Liver (tissue), 3 donors: Measurements from ENCODE around the gene CCDC93.

Experiments used
- EGR1 ChIP-seq, 2 donors: IDR thresholded peaks; 2 replicates each; pipeline ENCODE4 v1.6.1; 2016 to 2018; ENCODE audit warnings: antibody characterized with exemption in 2 of 2, low read depth in 2 of 2
- HNF4A ChIP-seq, 2 donors: conservative IDR thresholded peaks; 2 replicates each; pipeline ENCODE4 v1.6.1; 2016; ENCODE audit warnings: antibody characterized with exemption in 2 of 2, mild to moderate bottlenecking in 2 of 2
- RAD21 ChIP-seq, 2 donors: IDR thresholded peaks; 2 replicates each; pipeline ENCODE4 v1.6.1; 2016; ENCODE audit warnings: antibody characterized with exemption in 2 of 2, mild to moderate bottlenecking in 2 of 2
- SP1 ChIP-seq: IDR thresholded peaks from 2 replicates; pipeline ENCODE4 v1.6.1; 2018; ENCODE audit warnings: antibody characterized with exemption, mild to moderate bottlenecking
- YY1 ChIP-seq: IDR thresholded peaks from 2 replicates; pipeline ENCODE4 v1.6.1; 2016; ENCODE audit warnings: antibody characterized with exemption, mild to moderate bottlenecking
- TF ChIP-seq, protein P1 (sequence below): IDR thresholded peaks from 2 replicates; pipeline ENCODE4 v1.6.1; 2016; ENCODE audit warnings: antibody characterized with exemption, mild to moderate bottlenecking
- TF ChIP-seq, protein P2 (sequence below): fragments of 150-350 bp; IDR thresholded peaks from 2 replicates; pipeline ENCODE4 v1.5.1; 2017; ENCODE audit warnings: improper control_type of control experiment, low read depth, low read length; ENCODE audit not compliant: missing input control
- TF ChIP-seq, protein P3 (sequence below): IDR thresholded peaks from 2 replicates; pipeline ENCODE4 v1.6.1; 2016; ENCODE audit warnings: antibody characterized with exemption
- TF ChIP-seq, protein P4 (sequence below): IDR thresholded peaks from 2 replicates; pipeline ENCODE4 v1.6.1; 2016; ENCODE audit warnings: antibody characterized with exemption
- donor health status: healthy.
- donor health status: healthy.

DNA sequence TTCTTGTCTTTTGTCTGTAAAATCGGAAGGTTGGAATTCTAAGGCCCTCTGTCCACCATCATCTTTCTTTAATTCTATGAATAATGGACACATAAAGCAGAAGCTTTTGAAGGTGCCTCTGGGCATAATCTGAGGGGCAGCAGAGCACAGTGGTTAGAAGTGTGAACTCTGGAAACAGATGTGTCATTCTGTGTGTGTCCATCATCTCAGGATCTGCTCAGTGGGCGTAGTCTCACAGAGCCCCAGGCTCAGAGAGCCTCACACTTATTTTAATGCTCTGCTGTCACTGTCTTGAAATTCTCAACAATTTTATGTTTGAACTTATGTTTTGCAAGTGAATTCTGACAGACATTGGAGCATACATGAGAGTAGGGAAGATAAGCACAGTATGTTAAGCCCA lies 31.0 kb upstream of the CCDC93 start:
- TF ChIP-seq, protein P1, sequence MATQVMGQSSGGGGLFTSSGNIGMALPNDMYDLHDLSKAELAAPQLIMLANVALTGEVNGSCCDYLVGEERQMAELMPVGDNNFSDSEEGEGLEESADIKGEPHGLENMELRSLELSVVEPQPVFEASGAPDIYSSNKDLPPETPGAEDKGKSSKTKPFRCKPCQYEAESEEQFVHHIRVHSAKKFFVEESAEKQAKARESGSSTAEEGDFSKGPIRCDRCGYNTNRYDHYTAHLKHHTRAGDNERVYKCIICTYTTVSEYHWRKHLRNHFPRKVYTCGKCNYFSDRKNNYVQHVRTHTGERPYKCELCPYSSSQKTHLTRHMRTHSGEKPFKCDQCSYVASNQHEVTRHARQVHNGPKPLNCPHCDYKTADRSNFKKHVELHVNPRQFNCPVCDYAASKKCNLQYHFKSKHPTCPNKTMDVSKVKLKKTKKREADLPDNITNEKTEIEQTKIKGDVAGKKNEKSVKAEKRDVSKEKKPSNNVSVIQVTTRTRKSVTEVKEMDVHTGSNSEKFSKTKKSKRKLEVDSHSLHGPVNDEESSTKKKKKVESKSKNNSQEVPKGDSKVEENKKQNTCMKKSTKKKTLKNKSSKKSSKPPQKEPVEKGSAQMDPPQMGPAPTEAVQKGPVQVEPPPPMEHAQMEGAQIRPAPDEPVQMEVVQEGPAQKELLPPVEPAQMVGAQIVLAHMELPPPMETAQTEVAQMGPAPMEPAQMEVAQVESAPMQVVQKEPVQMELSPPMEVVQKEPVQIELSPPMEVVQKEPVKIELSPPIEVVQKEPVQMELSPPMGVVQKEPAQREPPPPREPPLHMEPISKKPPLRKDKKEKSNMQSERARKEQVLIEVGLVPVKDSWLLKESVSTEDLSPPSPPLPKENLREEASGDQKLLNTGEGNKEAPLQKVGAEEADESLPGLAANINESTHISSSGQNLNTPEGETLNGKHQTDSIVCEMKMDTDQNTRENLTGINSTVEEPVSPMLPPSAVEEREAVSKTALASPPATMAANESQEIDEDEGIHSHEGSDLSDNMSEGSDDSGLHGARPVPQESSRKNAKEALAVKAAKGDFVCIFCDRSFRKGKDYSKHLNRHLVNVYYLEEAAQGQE = no peak
- no peak for TF ChIP-seq RAD21 (IDR thresholded peaks at IDR 0.05)
- no peak for TF ChIP-seq EGR1 (IDR thresholded peaks at IDR 0.05; ENCODE audit: low read depth in 2 of 2)
- no peak for TF ChIP-seq SP1
- TF ChIP-seq, protein P2, sequence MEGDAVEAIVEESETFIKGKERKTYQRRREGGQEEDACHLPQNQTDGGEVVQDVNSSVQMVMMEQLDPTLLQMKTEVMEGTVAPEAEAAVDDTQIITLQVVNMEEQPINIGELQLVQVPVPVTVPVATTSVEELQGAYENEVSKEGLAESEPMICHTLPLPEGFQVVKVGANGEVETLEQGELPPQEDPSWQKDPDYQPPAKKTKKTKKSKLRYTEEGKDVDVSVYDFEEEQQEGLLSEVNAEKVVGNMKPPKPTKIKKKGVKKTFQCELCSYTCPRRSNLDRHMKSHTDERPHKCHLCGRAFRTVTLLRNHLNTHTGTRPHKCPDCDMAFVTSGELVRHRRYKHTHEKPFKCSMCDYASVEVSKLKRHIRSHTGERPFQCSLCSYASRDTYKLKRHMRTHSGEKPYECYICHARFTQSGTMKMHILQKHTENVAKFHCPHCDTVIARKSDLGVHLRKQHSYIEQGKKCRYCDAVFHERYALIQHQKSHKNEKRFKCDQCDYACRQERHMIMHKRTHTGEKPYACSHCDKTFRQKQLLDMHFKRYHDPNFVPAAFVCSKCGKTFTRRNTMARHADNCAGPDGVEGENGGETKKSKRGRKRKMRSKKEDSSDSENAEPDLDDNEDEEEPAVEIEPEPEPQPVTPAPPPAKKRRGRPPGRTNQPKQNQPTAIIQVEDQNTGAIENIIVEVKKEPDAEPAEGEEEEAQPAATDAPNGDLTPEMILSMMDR = no peak
- TF ChIP-seq HNF4A (conservative IDR thresholded peaks at IDR 0.05) = no peak
- TF ChIP-seq, protein P3, sequence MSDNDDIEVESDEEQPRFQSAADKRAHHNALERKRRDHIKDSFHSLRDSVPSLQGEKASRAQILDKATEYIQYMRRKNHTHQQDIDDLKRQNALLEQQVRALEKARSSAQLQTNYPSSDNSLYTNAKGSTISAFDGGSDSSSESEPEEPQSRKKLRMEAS = no peak
- TF ChIP-seq, protein P4, sequence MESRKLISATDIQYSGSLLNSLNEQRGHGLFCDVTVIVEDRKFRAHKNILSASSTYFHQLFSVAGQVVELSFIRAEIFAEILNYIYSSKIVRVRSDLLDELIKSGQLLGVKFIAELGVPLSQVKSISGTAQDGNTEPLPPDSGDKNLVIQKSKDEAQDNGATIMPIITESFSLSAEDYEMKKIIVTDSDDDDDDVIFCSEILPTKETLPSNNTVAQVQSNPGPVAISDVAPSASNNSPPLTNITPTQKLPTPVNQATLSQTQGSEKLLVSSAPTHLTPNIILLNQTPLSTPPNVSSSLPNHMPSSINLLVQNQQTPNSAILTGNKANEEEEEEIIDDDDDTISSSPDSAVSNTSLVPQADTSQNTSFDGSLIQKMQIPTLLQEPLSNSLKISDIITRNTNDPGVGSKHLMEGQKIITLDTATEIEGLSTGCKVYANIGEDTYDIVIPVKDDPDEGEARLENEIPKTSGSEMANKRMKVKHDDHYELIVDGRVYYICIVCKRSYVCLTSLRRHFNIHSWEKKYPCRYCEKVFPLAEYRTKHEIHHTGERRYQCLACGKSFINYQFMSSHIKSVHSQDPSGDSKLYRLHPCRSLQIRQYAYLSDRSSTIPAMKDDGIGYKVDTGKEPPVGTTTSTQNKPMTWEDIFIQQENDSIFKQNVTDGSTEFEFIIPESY = no peak
- TF ChIP-seq YY1 = no peak
